HepG2 (cell line): Measurements from ENCODE around the gene UBR4. TPM values are rescaled to one million over a fixed set of nuclear protein-coding genes. Genes with fewer than 3 reads are reported as not detected.

Experiments
- ATAC-seq: fragments of 200-7000 bp; cut with Tn5 transposase; 3 replicates; pipeline ENCODE4 v1.9.1; 2020; ENCODE audit warnings: mild to moderate bottlenecking, moderate library complexity
- BruUV-seq: library from RNA; stranded (reverse); fragments of 400-500 nt; replicated peaks from 2 replicates; lab custom pipeline; 2021; lab: Mats Ljungman, UMichigan
- CTCF ChIA-PET: fragments of 300-600 bp; formaldehyde crosslinking; extraction: SDS; loops from one replicate; lab custom pipeline; 2021; ENCODE audit warnings: low total read pairs, inconsistent platforms, low intra/inter-chr PET ratio; lab: Yijun Ruan, JAX
- POLR2A ChIA-PET: fragments of 350-600 bp; sonication (Branson Sonifier 250); formaldehyde crosslinking; loops from one replicate; lab custom pipeline; 2020; ENCODE audit warnings: antibody characterized with exemption, inconsistent platforms; lab: Yijun Ruan, JAX
- DNase-seq: peaks from one replicate; pipeline ENCODE4 v3.0.0-alpha.2; 2015; ENCODE audit warnings: low spot score
- FAIRE-seq: peaks from 3 replicates; lab custom pipeline; 2011; peaks lifted over from hg19 to GRCh38; lab: Jason Lieb, UNC
- H2AFZ ChIP-seq: one replicate; pipeline ENCODE4 v1.6.1; 2011; ENCODE audit warnings: low read length, inconsistent platforms
- H3K27ac ChIP-seq: fragments of 300-600 bp; 3 replicates; pipeline ENCODE4 v1.8.0; 2011; ENCODE audit warnings: mixed run types, mild to moderate bottlenecking, mixed read lengths, low read length, inconsistent platforms; ENCODE audit not compliant: insufficient read depth; ENCODE audit errors: extremely low read length
- H3K27me3 ChIP-seq, 2 experiments: fragments of 200-600 bp in 1 of 2; 2 replicates in 1 of 2; 3 replicates in 1 of 2; pipeline versions ENCODE4 v1.6.0 to v1.8.0; 2011; ENCODE audit warnings: low read length in 2 of 2, mild to moderate bottlenecking in 2 of 2, moderate library complexity in 2 of 2, inconsistent platforms in 1 of 2; ENCODE audit not compliant: insufficient read depth in 2 of 2, control insufficient read depth in 1 of 2
- H3K36me3 ChIP-seq, 2 experiments: fragments of 200-600 bp in 1 of 2; replicated peaks in 1 of 2; 2 replicates in 1 of 2; 3 replicates in 1 of 2; pipeline versions ENCODE4 v1.5.1 to v1.8.0; 2011; ENCODE audit warnings: low read length in 2 of 2, inconsistent platforms in 1 of 2; ENCODE audit not compliant: insufficient read depth in 2 of 2, control insufficient read depth in 1 of 2
- H3K4me1 ChIP-seq: 2 replicates; pipeline ENCODE4 v1.5.1; 2012; ENCODE audit warnings: low read length, inconsistent platforms; ENCODE audit not compliant: insufficient read depth
- H3K4me2 ChIP-seq: 2 replicates; pipeline ENCODE4 v1.6.0; 2011; ENCODE audit warnings: low read depth, low read length, inconsistent platforms
- H3K4me3 ChIP-seq, 3 experiments: fragments of 200-600 bp in 1 of 3; sonication (generic), shearing (Covaris generic) in 1 of 3; replicated peaks in 1 of 3; 2 replicates each; pipeline ENCODE4 v1.5.1; 2011 to 2016; ENCODE audit warnings: low read length in 3 of 3, inconsistent platforms in 2 of 3, low read depth in 2 of 3, mild to moderate bottlenecking in 2 of 3, control low read depth in 1 of 3, mixed read lengths in 1 of 3; ENCODE audit not compliant: insufficient read depth in 1 of 3
- H3K79me2 ChIP-seq: one replicate; pipeline ENCODE4 v1.6.1; 2011; ENCODE audit warnings: low read length, inconsistent platforms; ENCODE audit not compliant: insufficient read depth
- H3K9ac ChIP-seq: 2 replicates; pipeline ENCODE4 v1.6.0; 2011; ENCODE audit warnings: mild to moderate bottlenecking, low read depth, low read length, inconsistent platforms; ENCODE audit not compliant: insufficient read depth
- H3K9me3 ChIP-seq: 2 replicates; pipeline ENCODE4 v1.5.1; 2012; ENCODE audit warnings: mild to moderate bottlenecking, low read length
- H4K20me1 ChIP-seq: 2 replicates; pipeline ENCODE4 v1.6.0; 2011; ENCODE audit warnings: inconsistent platforms, mild to moderate bottlenecking, low read length, moderate library complexity; ENCODE audit not compliant: insufficient read depth
- IRF1 ChIP-seq: sonication (generic); formaldehyde crosslinking; IDR thresholded peaks from 2 replicates; pipeline ENCODE4 v1.4.0; 2020; ENCODE audit warnings: low read depth, mild to moderate bottlenecking, missing genetic modification reagents
- POGK ChIP-seq: sonication (generic); formaldehyde crosslinking; conservative IDR thresholded peaks from 2 replicates; pipeline ENCODE4 v1.8.0; 2022; ENCODE audit warnings: mild to moderate bottlenecking, moderate library complexity, missing genetic modification reagents
- RAD51 ChIP-seq: fragments of 450-650 bp; IDR thresholded peaks from 2 replicates; pipeline ENCODE4 v1.6.1; 2016; ENCODE audit warnings: borderline replicate concordance
- SP5 ChIP-seq: IDR thresholded peaks from 2 replicates; pipeline ENCODE4 v1.6.1; 2016; ENCODE audit warnings: low read depth, borderline replicate concordance
- ZNF24 ChIP-seq: fragments of 450-650 bp; IDR thresholded peaks from 2 replicates; pipeline ENCODE4 v1.6.1; 2017; ENCODE audit warnings: antibody characterized with exemption, mild to moderate bottlenecking
- ZNF484 ChIP-seq: sonication (generic); formaldehyde crosslinking; IDR thresholded peaks from 2 replicates; pipeline ENCODE4 v1.5.1; 2020; ENCODE audit warnings: mild to moderate bottlenecking, low read depth, missing genetic modification reagents, borderline replicate concordance
- ZNF496 ChIP-seq: sonication (generic); formaldehyde crosslinking; IDR thresholded peaks from 2 replicates; pipeline ENCODE4 v1.8.1; 2023; ENCODE audit warnings: mild to moderate bottlenecking, moderate library complexity, missing genetic modification reagents; ENCODE audit not compliant: insufficient replicate concordance
- ZNF556 ChIP-seq: sonication (generic); formaldehyde crosslinking; IDR thresholded peaks from 2 replicates; pipeline ENCODE4 v1.4.0; 2020; ENCODE audit warnings: mild to moderate bottlenecking, missing genetic modification reagents, borderline replicate concordance
- ZNF580 ChIP-seq: IDR thresholded peaks from 2 replicates; pipeline ENCODE4 v1.6.1; 2016; ENCODE audit warnings: low read depth, borderline replicate concordance
- ZNF670 ChIP-seq: sonication (generic); formaldehyde crosslinking; IDR thresholded peaks from 2 replicates; pipeline ENCODE4 v1.8.0; 2022; ENCODE audit warnings: mild to moderate bottlenecking, missing genetic modification reagents, borderline replicate concordance
- ZSCAN31 ChIP-seq: sonication (generic); formaldehyde crosslinking; IDR thresholded peaks from 2 replicates; pipeline ENCODE4 v1.5.0; 2020; ENCODE audit warnings: low read depth, mild to moderate bottlenecking, missing genetic modification reagents
- ZUFSP ChIP-seq: sonication (generic); formaldehyde crosslinking; IDR thresholded peaks from 2 replicates; pipeline ENCODE4 v1.9.0; 2021; ENCODE audit warnings: missing genetic modification reagents, mild to moderate bottlenecking, borderline replicate concordance
- WGBS: methylation state at CpG from one replicate; pipeline ENCODE4 v1.1.6; 2017; ENCODE audit warnings: low lambda C conversion rate; 5-methylcytosine and 5-hydroxymethylcytosine counted together
- in situ Hi-C: cut with HindIII; loops from 2 replicates; pipeline ENCODE4 v1.10.0; 2017; ENCODE audit warnings: low pct_unique_long_range_greater_than_20kb; ENCODE audit not compliant: extremely low pct_ligation_motif_present
- intact Hi-C: fragments of 100-400 bp; cut with micrococcal nuclease; formaldehyde crosslinking; loops from one replicate; pipeline ENCODE4 v1.10.0; 2022; ENCODE audit not compliant: unreplicated experiment
- polyA plus RNA-seq, 8 experiments: library from polyadenylated mRNA; depleted of rRNA in 3 of 8; stranded (reverse) in 7 of 8; unstranded in 1 of 8; fragments of >200 nt; fragmentation: Illumina TruSeq in 4 of 8; extraction: Trizol in 4 of 8; gene quantifications; 2 replicates each; pipeline versions ENCODE4 v1.2.1 to v1.2.3, GENCODE V29; 2011 to 2016; ENCODE audit warnings: low read depth in 4 of 8, missing spikeins in 1 of 8, mixed read lengths in 1 of 8; ENCODE audit not compliant: insufficient read depth in 1 of 8
- total RNA-seq, 5 experiments: library from RNA; depleted of rRNA; stranded (reverse); fragments of >200 nt; fragmentation: Illumina TruSeq; extraction: Trizol; gene quantifications; 2 replicates each; pipeline ENCODE4 v1.2.3, GENCODE V29; 2016; ENCODE audit warnings: low read depth in 1 of 5

Gene UBR4
- total and polyA plus RNA-seq, 2 of the 13 experiments (the other 11 are each of a cell fraction or from before 2014, with no cell fraction given): 59.1 to 106 TPM

GRCh38 chr1:19209439-19209989 is 552 bp downstream of the UBR4 start (continued):
- TF ChIP-seq ZUFSP (no peak), POGK (CRISPR knock-in tag) (no peak), ZNF556 (CRISPR knock-in tag) (no peak), ZNF580 (CRISPR knock-in tag) (no peak), ZNF484 (CRISPR knock-in tag) (no peak), ZNF670 (CRISPR knock-in tag) (peak; percentile 14; the same call in 1 of the 2 replicates)

GRCh38 chr1:19208710-19209438 is 1.2 kb downstream of the UBR4 start:
- intact Hi-C loops: no loop called here

More at GRCh38 chr1:19208710-19209438, 1.2 kb downstream of the UBR4 start:
- DNase-seq (no peak), ATAC-seq (no peak), FAIRE-seq (no peak)
- H3K27me3 ChIP-seq: peaks cover 0 to 4% of the 10 kb centered on the region in 2 experiments; a peak in 1 of 5 replicates
- no TSS peak for BruUV-seq
- H3K4me1 ChIP-seq: peaks cover 82% of the 10 kb centered on the region
- peaks cover 91% of the 10 kb centered on the region for H3K79me2 ChIP-seq
- peaks cover 34% of the 10 kb centered on the region for H4K20me1 ChIP-seq
- TF ChIP-seq ZNF24 (no peak), SP5 (no peak), ZSCAN31 (CRISPR knock-in tag) (no peak), RAD51 (no peak), IRF1 (CRISPR knock-in tag) (no peak), ZNF496 (no peak)
- H3K9ac ChIP-seq: peak overlapping the region; percentile 93
- H3K4me2 ChIP-seq: peak overlapping the region; percentile 82
- 13% methylated on average over 8 of the region's 8 CpGs for WGBS
- no peaks in the 10 kb centered on the region for H3K9me3 ChIP-seq
- in situ Hi-C loops: no loop called here
- peak overlapping the region; percentile 92 for H3K27ac ChIP-seq
- H3K4me3 ChIP-seq: peak overlapping the region; percentile 84 to 87 (median 84)
- POLR2A ChIA-PET: interaction anchor here (0.6 to 1.8 kb wide), 2 partner anchors 14 to 40 kb away, joined by 3 to 4 read pairs; no protein-coding TSS in a partner anchor
- peaks cover 5 to 10% of the 10 kb centered on the region in 2 experiments; a peak in 4 of 5 replicates for H3K36me3 ChIP-seq
- CTCF ChIA-PET: no interaction called here
- no peak overlapping the region for H2AFZ ChIP-seq
